Liver (tissue), 9 donors: ENCODE data around the gene THNSL1. TPM values are rescaled to one million over a fixed set of nuclear protein-coding genes. Genes with fewer than 3 reads are reported as not detected.

Experiments
- DNase-seq: peaks from one replicate; pipeline ENCODE4 v3.0.0-alpha.2; 2017; ENCODE audit warnings: low spot score
- H3K27ac ChIP-seq, 2 donors: one replicate each; pipeline ENCODE4 v1.7.0; 2013; ENCODE audit warnings: inconsistent platforms in 2 of 2, low read length in 2 of 2, control low read depth in 1 of 2, low read depth in 1 of 2, mild to moderate bottlenecking in 1 of 2
- H3K27me3 ChIP-seq, 4 donors: one replicate each; pipeline versions ENCODE4 v1.6.1 to v1.7.0; 2013; ENCODE audit warnings: low read length in 3 of 4, inconsistent platforms in 1 of 4, mild to moderate bottlenecking in 1 of 4, moderate library complexity in 1 of 4; ENCODE audit not compliant: control insufficient read depth in 4 of 4, insufficient read depth in 4 of 4
- H3K36me3 ChIP-seq, 4 donors: one replicate each; pipeline versions ENCODE4 v1.6.1 to v1.7.0; 2013; ENCODE audit warnings: low read length in 3 of 4, mild to moderate bottlenecking in 3 of 4, low read depth in 1 of 4, moderate library complexity in 1 of 4; ENCODE audit not compliant: control insufficient read depth in 4 of 4, insufficient read depth in 3 of 4
- H3K4me1 ChIP-seq, 4 donors: one replicate each; pipeline versions ENCODE4 v1.6.1 to v1.7.0; 2013; ENCODE audit warnings: low read length in 3 of 4, mild to moderate bottlenecking in 3 of 4, moderate library complexity in 1 of 4; ENCODE audit not compliant: control insufficient read depth in 4 of 4, insufficient read depth in 4 of 4
- H3K4me3 ChIP-seq, 3 donors: one replicate each; pipeline versions ENCODE4 v1.6.1 to v1.7.0; 2013; ENCODE audit warnings: low read length in 3 of 3, control low read depth in 1 of 3, low read depth in 1 of 3, mild to moderate bottlenecking in 1 of 3
- H3K9ac ChIP-seq, 2 donors: one replicate each; pipeline ENCODE4 v1.7.0; 2013; ENCODE audit warnings: low read length in 2 of 2, mild to moderate bottlenecking in 2 of 2, moderate library complexity in 2 of 2, control low read depth in 1 of 2, low read depth in 1 of 2
- H3K9me3 ChIP-seq, 4 donors: one replicate each; pipeline versions ENCODE4 v1.6.1 to v1.7.0; 2013; ENCODE audit warnings: low read length in 3 of 4; ENCODE audit not compliant: control insufficient read depth in 4 of 4
- ATF3 ChIP-seq: IDR thresholded peaks from 2 replicates; pipeline ENCODE4 v1.6.1; 2016; ENCODE audit warnings: antibody characterized with exemption
- CTCF ChIP-seq: fragments of 150-350 bp; IDR thresholded peaks from 2 replicates; pipeline ENCODE4 v1.5.1; 2017; ENCODE audit warnings: improper control_type of control experiment, low read depth, low read length; ENCODE audit not compliant: missing input control
- EGR1 ChIP-seq, 2 donors: IDR thresholded peaks; 2 replicates each; pipeline ENCODE4 v1.6.1; 2016 to 2018; ENCODE audit warnings: antibody characterized with exemption in 2 of 2, low read depth in 2 of 2
- FOXA1 ChIP-seq: IDR thresholded peaks from 2 replicates; pipeline ENCODE4 v1.6.1; 2016; ENCODE audit warnings: antibody characterized with exemption
- FOXA2 ChIP-seq: IDR thresholded peaks from 2 replicates; pipeline ENCODE4 v1.6.1; 2016; ENCODE audit warnings: antibody characterized with exemption
- HNF4A ChIP-seq, 2 donors: conservative IDR thresholded peaks; 2 replicates each; pipeline ENCODE4 v1.6.1; 2016; ENCODE audit warnings: antibody characterized with exemption in 2 of 2, mild to moderate bottlenecking in 2 of 2
- HNF4G ChIP-seq: IDR thresholded peaks from 2 replicates; pipeline ENCODE4 v1.6.1; 2016; ENCODE audit warnings: antibody characterized with exemption
- JUND ChIP-seq, 2 donors: IDR thresholded peaks; 2 replicates each; pipeline ENCODE4 v1.6.1; 2016; ENCODE audit warnings: antibody characterized with exemption in 2 of 2
- MAX ChIP-seq: IDR thresholded peaks from 2 replicates; pipeline ENCODE4 v1.6.1; 2016; ENCODE audit warnings: antibody characterized with exemption
- NR2F2 ChIP-seq: IDR thresholded peaks from 2 replicates; pipeline ENCODE4 v1.6.1; 2016; ENCODE audit warnings: antibody characterized with exemption
- RAD21 ChIP-seq, 2 donors: IDR thresholded peaks; 2 replicates each; pipeline ENCODE4 v1.6.1; 2016; ENCODE audit warnings: antibody characterized with exemption in 2 of 2, mild to moderate bottlenecking in 2 of 2
- REST ChIP-seq: IDR thresholded peaks from 2 replicates; pipeline ENCODE4 v1.6.1; 2016; ENCODE audit warnings: antibody characterized with exemption, mild to moderate bottlenecking
- RXRA ChIP-seq, 2 donors: IDR thresholded peaks; 2 replicates each; pipeline ENCODE4 v1.6.1; 2017 to 2018; ENCODE audit warnings: antibody characterized with exemption in 2 of 2, mild to moderate bottlenecking in 1 of 2
- SP1 ChIP-seq: IDR thresholded peaks from 2 replicates; pipeline ENCODE4 v1.6.1; 2018; ENCODE audit warnings: antibody characterized with exemption, mild to moderate bottlenecking
- TAF1 ChIP-seq: conservative IDR thresholded peaks from 2 replicates; pipeline ENCODE4 v1.6.1; 2016; ENCODE audit warnings: antibody characterized with exemption, mild to moderate bottlenecking
- YY1 ChIP-seq: IDR thresholded peaks from 2 replicates; pipeline ENCODE4 v1.6.1; 2016; ENCODE audit warnings: antibody characterized with exemption, mild to moderate bottlenecking
- ZBTB33 ChIP-seq: IDR thresholded peaks from 2 replicates; pipeline ENCODE4 v1.6.1; 2016; ENCODE audit warnings: antibody characterized with exemption
- WGBS: extraction: QIAGEN DNeasy Blood & Tissue Kit; methylation state at CpG from one replicate; pipeline ENCODE4 v1.1.7; 2013; 5-methylcytosine and 5-hydroxymethylcytosine counted together
- polyA plus RNA-seq, 2 donors: library from polyadenylated mRNA; stranded (reverse) in 1 of 2; unstranded in 1 of 2; fragments of 200-250 nt in 1 of 2; fragments of >200 nt in 1 of 2; fragmentation: Nextera tagmentation in 1 of 2; extraction: Ambion mirVana in 1 of 2; gene quantifications; one replicate each; pipeline versions ENCODE4 v1.2.1 to v1.2.3, GENCODE V29; 2013 to 2015
- total RNA-seq, 2 donors: library from RNA; depleted of rRNA; stranded (reverse); fragments of >200 nt; gene quantifications; one replicate each; pipeline ENCODE4 v1.2.3, GENCODE V29; 2014
- donor health status: healthy.
- donor health status: healthy.
- donor health status: healthy.
- donor health status: healthy.
- donor health status: healthy.

The THNSL1 gene
- total and polyA plus RNA-seq, 4 donors: 5.0 to 8.2 (median 7.8) TPM

- Histone ChIP-seq H3K4me1 (peaks cover 2 to 28% (median 3%) of the 10 kb centered on the region in 4 donors), H3K9ac (no peak overlapping the region), H3K27ac (no peak overlapping the region), H3K36me3 (no peaks in the 10 kb centered on the region), H3K27me3 (no peaks in the 10 kb centered on the region), H3K9me3 (no peaks in the 10 kb centered on the region), H3K4me3 (no peak overlapping the region)
- WGBS: 47% methylated on average over 7 of the region's 7 CpGs
- TF ChIP-seq JUND (IDR thresholded peaks at IDR 0.05): peak; percentile 93 to 94
- no peak for TF ChIP-seq HNF4A (conservative IDR thresholded peaks at IDR 0.05)
- TF ChIP-seq HNF4G: no peak
- peak; percentile 34 for TF ChIP-seq YY1
- TF ChIP-seq ATF3: peak; percentile 84
- TF ChIP-seq FOXA1: no peak
- no peak for DNase-seq
Measured at GRCh38 chr10:25059990-25060389, 43.6 kb downstream of the THNSL1 start.

- 97% methylated on average over 7 of the region's 7 CpGs for WGBS
- Histone ChIP-seq H3K4me1 (peaks cover 2 to 28% (median 3%) of the 10 kb centered on the region in 4 donors), H3K9ac (no peak overlapping the region), H3K9me3 (no peaks in the 10 kb centered on the region), H3K27ac (peak overlapping the region; percentile 91 to 98), H3K4me3 (no peak overlapping the region), H3K36me3 (no peaks in the 10 kb centered on the region), H3K27me3 (no peaks in the 10 kb centered on the region)
- DNase-seq: no peak
- TF ChIP-seq REST (no peak), FOXA1 (no peak), TAF1 (no peak), JUND (IDR thresholded peaks at IDR 0.05) (no peak), RXRA (IDR thresholded peaks at IDR 0.05) (no peak), EGR1 (IDR thresholded peaks at IDR 0.05; ENCODE audit: low read depth in 2 of 2) (no peak), ZBTB33 (no peak), MAX (no peak), SP1 (no peak), ATF3 (no peak), FOXA2 (no peak), NR2F2 (no peak), CTCF (no peak), YY1 (no peak), RAD21 (IDR thresholded peaks at IDR 0.05) (no peak)
Measured at GRCh38 chr10:25061125-25061524, 44.7 kb downstream of the THNSL1 start.
